Measurements from ENCODE around the gene PTGIR. TPM values are rescaled to one million over a fixed set of nuclear protein-coding genes. Genes with fewer than 3 reads are reported as not detected.

PTGIR gene
- total and polyA plus RNA-seq, 2 experiments from 2014 or later, result 3.2 to 4.8 TPM

DNA sequence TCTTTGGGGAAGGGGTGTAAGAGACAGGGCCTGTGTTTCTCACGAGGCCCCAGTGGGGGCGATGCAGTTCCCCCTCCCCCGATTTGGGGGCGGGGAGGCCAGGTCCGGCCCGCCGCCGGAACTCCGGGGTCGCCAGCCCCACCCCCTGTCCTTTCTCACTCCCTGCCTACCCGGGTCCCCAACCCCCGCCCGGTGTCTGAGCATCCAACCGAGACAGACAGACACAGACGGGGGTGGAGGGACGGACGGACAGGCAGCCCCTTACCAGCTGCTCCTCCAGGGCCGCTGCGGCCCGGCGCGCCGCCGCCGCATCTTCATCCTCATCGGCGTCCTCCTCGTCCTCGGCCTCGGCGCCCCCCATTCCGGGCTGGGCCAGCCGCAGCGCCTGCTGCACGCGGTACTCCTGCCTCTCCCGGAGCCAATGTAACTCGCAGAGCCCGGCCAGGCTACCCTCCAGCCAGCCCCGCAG lies 35.7 kb upstream of the PTGIR start:
- Histone ChIP-seq H3K4me2 (peak overlapping the region; percentile 72), H3K36me3 (replicated peaks; ENCODE audit: insufficient read depth, low read depth) (no peaks in the 10 kb centered on the region), H3K27me3 (peaks cover 19% of the 10 kb centered on the region), H3K79me2 (peaks cover 33% of the 10 kb centered on the region), H3K27ac (peak overlapping the region; percentile 95), H4K20me1 (ENCODE audit: insufficient read depth, poor library complexity, severe bottlenecking) (no peaks in the 10 kb centered on the region), H3K4me1 (ENCODE audit: insufficient read depth) (no peaks in the 10 kb centered on the region), H3K9me3 (ENCODE audit: low read depth) (no peaks in the 10 kb centered on the region), H3K9me2 (replicated peaks; ENCODE audit: insufficient read depth) (no peaks in the 10 kb centered on the region), H3K4me3 (peak overlapping the region; percentile 19), H2AFZ (peak overlapping the region; percentile 6)
- TF ChIP-seq EZH2phosphoT487 (IDR thresholded peaks at IDR 0.05; ENCODE audit: low read depth, severe bottlenecking, unreplicated experiment) (no peak), EZH2 (IDR thresholded peaks at IDR 0.05; ENCODE audit: borderline replicate concordance) (no peak)
- TF ChIP-seq, protein P1, sequence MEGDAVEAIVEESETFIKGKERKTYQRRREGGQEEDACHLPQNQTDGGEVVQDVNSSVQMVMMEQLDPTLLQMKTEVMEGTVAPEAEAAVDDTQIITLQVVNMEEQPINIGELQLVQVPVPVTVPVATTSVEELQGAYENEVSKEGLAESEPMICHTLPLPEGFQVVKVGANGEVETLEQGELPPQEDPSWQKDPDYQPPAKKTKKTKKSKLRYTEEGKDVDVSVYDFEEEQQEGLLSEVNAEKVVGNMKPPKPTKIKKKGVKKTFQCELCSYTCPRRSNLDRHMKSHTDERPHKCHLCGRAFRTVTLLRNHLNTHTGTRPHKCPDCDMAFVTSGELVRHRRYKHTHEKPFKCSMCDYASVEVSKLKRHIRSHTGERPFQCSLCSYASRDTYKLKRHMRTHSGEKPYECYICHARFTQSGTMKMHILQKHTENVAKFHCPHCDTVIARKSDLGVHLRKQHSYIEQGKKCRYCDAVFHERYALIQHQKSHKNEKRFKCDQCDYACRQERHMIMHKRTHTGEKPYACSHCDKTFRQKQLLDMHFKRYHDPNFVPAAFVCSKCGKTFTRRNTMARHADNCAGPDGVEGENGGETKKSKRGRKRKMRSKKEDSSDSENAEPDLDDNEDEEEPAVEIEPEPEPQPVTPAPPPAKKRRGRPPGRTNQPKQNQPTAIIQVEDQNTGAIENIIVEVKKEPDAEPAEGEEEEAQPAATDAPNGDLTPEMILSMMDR (IDR thresholded peaks at IDR 0.05; ENCODE audit: poor library complexity), result no peak
- under 1% methylated on average over 34 of the region's 40 CpGs for WGBS (ENCODE audit: low lambda C conversion rate, missing lambda C conversion rate)
- no peak for DNase-seq (ENCODE audit: low spot score)

GRCh38 chr19:46660008-46660517 lies 35.2 kb upstream of the PTGIR start:
- Histone ChIP-seq H3K4me2 (peak overlapping the region; percentile 72), H3K36me3 (replicated peaks; ENCODE audit: insufficient read depth, low read depth) (no peaks in the 10 kb centered on the region), H3K9me2 (replicated peaks; ENCODE audit: insufficient read depth) (no peaks in the 10 kb centered on the region), H4K20me1 (ENCODE audit: insufficient read depth, poor library complexity, severe bottlenecking) (no peaks in the 10 kb centered on the region), H3K79me2 (peaks cover 39% of the 10 kb centered on the region), H3K4me1 (ENCODE audit: insufficient read depth) (no peaks in the 10 kb centered on the region), H3K27ac (peak overlapping the region; percentile 95), H3K4me3 (peak overlapping the region; percentile 19), H3K9me3 (ENCODE audit: low read depth) (no peaks in the 10 kb centered on the region), H3K27me3 (peaks cover 19% of the 10 kb centered on the region), H2AFZ (peak overlapping the region; percentile 6)
- 1% methylated on average over 14 of the region's 14 CpGs for WGBS (ENCODE audit: low lambda C conversion rate, missing lambda C conversion rate)
- TF ChIP-seq EZH2phosphoT487 (IDR thresholded peaks at IDR 0.05; ENCODE audit: low read depth, severe bottlenecking, unreplicated experiment), result no peak
- TF ChIP-seq, protein P1 (IDR thresholded peaks at IDR 0.05; ENCODE audit: poor library complexity), result no peak
- no peak for TF ChIP-seq EZH2 (IDR thresholded peaks at IDR 0.05; ENCODE audit: borderline replicate concordance)
- peak; percentile 72 for DNase-seq (ENCODE audit: low spot score)

GRCh38 chr19:46659151-46660007 lies 34.5 kb upstream of the PTGIR start:
- Histone ChIP-seq H3K27ac (peak overlapping the region; percentile 95), H4K20me1 (ENCODE audit: insufficient read depth, poor library complexity, severe bottlenecking) (no peaks in the 10 kb centered on the region), H3K9me2 (replicated peaks; ENCODE audit: insufficient read depth) (no peaks in the 10 kb centered on the region), H3K4me1 (ENCODE audit: insufficient read depth) (no peaks in the 10 kb centered on the region), H3K4me2 (peak overlapping the region; percentile 72), H3K4me3 (peak overlapping the region; percentile 19), H3K27me3 (peaks cover 19% of the 10 kb centered on the region), H3K9me3 (ENCODE audit: low read depth) (no peaks in the 10 kb centered on the region), H2AFZ (peak overlapping the region; percentile 6), H3K79me2 (peaks cover 39% of the 10 kb centered on the region), H3K36me3 (replicated peaks; ENCODE audit: insufficient read depth, low read depth) (no peaks in the 10 kb centered on the region)
- TF ChIP-seq EZH2phosphoT487 (IDR thresholded peaks at IDR 0.05; ENCODE audit: low read depth, severe bottlenecking, unreplicated experiment) (no peak), EZH2 (IDR thresholded peaks at IDR 0.05; ENCODE audit: borderline replicate concordance) (no peak)
- TF ChIP-seq, protein P1 (IDR thresholded peaks at IDR 0.05; ENCODE audit: poor library complexity), result no peak
- DNase-seq (ENCODE audit: low spot score), result peak; percentile 61
- WGBS (ENCODE audit: low lambda C conversion rate, missing lambda C conversion rate), result 0% methylated on average over 16 of the region's 28 CpGs
